ENCODE measurements around the gene GDF7.
A peak's percentile ranks its signal among the peaks of the same experiment; 100 is the strongest.

The GDF7 gene

DNA sequence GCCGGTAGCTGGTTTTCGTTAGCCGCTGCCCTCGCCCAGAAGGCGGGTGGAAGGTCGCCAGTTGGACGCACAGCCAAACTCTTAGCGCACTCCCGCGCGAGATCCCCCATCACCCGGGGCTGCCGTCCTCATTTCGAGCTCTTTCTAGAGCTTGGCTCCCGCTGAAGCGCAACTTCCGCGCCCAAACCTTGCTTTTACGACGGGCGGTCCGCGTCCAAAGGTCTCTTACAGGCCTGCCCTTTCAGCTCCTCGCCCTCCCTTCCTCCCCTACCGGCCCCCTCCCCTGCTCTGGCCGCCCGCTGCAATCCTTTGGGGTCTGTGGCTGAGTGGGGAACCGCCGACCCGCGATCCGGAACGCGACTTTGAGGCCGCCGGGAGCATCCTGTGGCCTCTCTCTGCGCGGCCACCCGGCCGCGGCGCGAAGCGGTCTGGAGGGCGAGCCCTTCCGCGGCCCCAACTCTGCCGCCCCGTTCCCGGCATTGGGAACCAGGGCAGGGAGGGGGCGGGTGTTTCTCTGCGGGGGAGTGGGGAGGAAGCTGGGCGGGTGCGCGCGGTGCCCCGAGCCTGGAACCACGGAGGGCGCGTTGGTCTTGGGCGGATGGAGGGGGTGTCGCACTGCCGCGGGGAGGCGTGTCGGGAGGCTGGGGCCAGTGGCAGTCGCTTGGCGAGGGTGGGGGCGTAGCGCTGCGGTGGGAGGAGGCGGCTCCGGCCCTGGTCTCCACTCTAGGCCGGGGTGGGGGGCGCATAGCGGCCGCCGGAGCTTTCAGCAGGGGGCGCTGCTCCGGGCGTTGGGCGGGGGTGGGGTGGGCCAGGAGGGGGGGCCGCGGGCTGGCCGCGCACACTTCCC, at the start of gene GDF7:
Gene GDF7, plus strand, starts transcription at position 841 of the 847 bp plus-strand sequence. CDS start 96 bp downstream, outside the sequence.
- no peak for TF ChIP-seq CTCF (IDR thresholded peaks at IDR 0.05; ENCODE audit: insufficient read depth, low read depth, low read length, missing control alignments)
- H3K4me3 ChIP-seq (ENCODE audit: low read length) = peak within 1 kb of the TSS; percentile 28
- no peak for DNase-seq (ENCODE audit: low read depth)

DNA sequence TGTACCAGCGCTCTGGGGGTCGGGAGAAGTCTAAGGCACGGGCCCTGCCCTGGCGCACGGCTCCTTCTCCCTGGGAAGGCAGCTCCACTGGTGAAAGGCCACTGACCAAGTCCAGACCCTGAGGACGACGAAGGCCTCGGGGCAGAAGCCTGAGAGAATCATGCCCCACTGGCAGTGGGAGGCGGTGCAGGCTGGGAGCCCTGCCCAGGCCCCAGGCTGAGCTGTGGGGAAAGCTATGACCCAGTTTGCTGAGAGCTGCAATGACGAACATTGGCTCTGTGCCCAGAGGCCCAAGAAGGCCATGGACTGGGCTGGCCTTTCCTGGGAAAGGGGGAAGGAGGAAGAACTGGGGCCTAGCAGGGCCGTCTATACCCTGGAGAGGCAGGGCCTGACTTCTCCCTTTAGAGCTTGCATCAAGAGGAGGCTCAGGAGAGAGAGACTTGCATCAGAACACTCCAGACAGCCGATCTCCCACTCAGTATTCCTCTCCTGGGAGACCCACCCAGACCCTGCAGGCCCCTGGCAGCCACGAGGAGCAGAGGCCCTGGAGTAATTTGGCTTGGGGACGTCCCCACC, 49.0 kb upstream of the GDF7 start:
- peak; percentile 82 for DNase-seq (ENCODE audit: low read depth)
- H3K4me3 ChIP-seq (ENCODE audit: low read length) = no peak overlapping the region
- peak; percentile 29 for TF ChIP-seq CTCF (IDR thresholded peaks at IDR 0.05; ENCODE audit: insufficient read depth, low read depth, low read length, missing control alignments)

- no peak for TF ChIP-seq CTCF (IDR thresholded peaks at IDR 0.05; ENCODE audit: insufficient read depth, low read depth, low read length, missing control alignments)
- DNase-seq (ENCODE audit: low read depth) = no peak
- no peak overlapping the region for H3K4me3 ChIP-seq (ENCODE audit: low read length)
These were observed 48.5 kb upstream of the GDF7 start for GRCh38 chr2:20618468-20618885.

DNA sequence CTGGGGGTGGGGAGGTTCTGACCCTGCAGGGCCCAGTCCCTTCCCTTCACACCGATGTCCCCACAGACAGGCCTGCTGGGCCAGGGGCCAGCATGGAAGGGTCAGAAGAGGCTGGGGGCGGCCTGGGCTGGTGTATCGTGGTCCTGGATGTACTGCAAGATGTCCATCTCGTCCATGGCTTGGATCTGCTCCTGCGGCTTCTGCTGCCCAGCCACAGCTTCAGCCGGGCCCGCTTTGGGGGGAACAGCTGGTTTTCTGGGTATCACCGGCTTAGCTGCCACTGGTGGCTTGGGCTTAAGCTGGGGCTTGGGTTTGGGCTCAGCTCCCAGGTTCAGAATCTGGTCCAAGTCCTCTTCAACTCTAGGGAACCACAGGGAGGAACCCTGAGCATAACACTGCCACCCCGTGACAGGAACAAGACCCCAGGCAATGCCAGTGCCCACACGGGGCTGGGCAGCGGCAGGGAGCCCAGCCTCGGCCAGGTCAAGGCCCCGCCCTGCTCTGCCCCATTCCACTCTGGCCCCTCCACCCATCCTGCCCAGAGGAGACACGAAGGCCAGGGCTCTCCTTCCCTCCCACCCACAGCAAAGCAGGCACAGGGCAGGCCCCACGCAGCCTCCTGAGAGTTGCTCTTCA, 47.9 kb upstream of the GDF7 start:
- TF ChIP-seq CTCF (IDR thresholded peaks at IDR 0.05; ENCODE audit: insufficient read depth, low read depth, low read length, missing control alignments) = no peak

DNA sequence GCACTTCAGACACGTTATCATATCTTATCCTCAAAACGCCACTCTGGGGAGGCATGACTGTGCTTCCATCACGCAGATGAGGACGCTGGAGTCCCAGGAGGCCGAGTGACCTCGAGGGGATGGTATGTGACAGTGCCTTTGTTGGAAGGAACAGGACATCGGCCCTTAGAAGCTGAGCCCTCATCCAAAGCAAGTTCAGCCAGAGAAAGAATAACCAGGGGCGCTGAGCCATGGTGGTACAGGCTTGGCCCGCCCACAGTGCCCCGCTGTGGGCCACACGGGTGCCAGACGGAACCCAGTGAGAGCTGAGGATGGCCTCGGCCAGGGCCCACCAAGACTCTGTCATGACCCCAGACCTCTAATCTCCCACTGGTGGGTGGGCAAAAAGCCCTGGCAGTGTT, 47.3 kb upstream of the GDF7 start:
- no peak for TF ChIP-seq CTCF (IDR thresholded peaks at IDR 0.05; ENCODE audit: insufficient read depth, low read depth, low read length, missing control alignments)
- no peak for DNase-seq (ENCODE audit: low read depth)
- H3K4me3 ChIP-seq (ENCODE audit: low read length) = no peak overlapping the region

More for the DNA sequence above, 47.9 kb upstream of the GDF7 start:
- no peak for DNase-seq (ENCODE audit: low read depth)
- H3K4me3 ChIP-seq (ENCODE audit: low read length) = no peak overlapping the region

DNA sequence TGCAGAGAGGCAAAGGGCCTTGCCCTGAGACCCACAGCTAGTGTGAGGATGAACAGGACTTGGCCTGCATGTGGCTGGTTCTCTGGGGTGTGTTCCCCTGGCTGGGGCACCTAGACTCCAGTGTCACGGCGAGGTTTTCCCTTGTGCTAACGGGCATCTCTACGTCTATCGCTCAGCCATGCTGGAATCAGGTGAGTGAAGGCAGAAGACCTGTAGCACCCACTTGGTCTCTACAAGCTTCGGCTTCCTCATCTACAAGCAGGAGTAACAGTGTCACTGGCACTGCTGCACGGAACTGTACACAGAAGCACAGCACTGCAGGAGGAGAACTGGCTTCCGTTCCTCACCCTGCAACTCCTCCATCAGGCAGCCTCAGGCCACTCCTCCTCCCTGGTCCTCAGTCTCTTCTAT, 46.7 kb upstream of the GDF7 start:
- H3K4me3 ChIP-seq (ENCODE audit: low read length) = no peak overlapping the region
- no peak for TF ChIP-seq CTCF (IDR thresholded peaks at IDR 0.05; ENCODE audit: insufficient read depth, low read depth, low read length, missing control alignments)
- DNase-seq (ENCODE audit: low read depth) = no peak
